Transverse colon (tissue), 4 donors: ENCODE data around the gene KNSTRN. TPM values are rescaled to one million over a fixed set of nuclear protein-coding genes. Genes with fewer than 3 reads are reported as not detected.

ENCODE experiments used
- DNase-seq: peaks from one replicate; pipeline ENCODE4 v3.0.0-alpha.2; 2019
- H3K27ac ChIP-seq, 4 donors: fragments of 200-600 bp; sonication (generic); 2 replicates each; pipeline ENCODE4 v1.5.1; 2016 to 2018; ENCODE audit warnings: inconsistent platforms in 4 of 4
- H3K27me3 ChIP-seq: fragments of 200-600 bp; sonication (generic); 2 replicates; pipeline ENCODE4 v1.5.1; 2017; ENCODE audit warnings: inconsistent platforms
- H3K36me3 ChIP-seq, 4 donors: fragments of 200-600 bp; sonication (generic); 2 replicates each; pipeline ENCODE4 v1.5.1; 2017 to 2019; ENCODE audit warnings: inconsistent platforms in 4 of 4
- H3K4me1 ChIP-seq, 4 donors: fragments of 200-600 bp; sonication (generic); 2 replicates each; pipeline ENCODE4 v1.5.1; 2017 to 2020; ENCODE audit warnings: inconsistent platforms in 4 of 4
- H3K4me3 ChIP-seq, 4 donors: fragments of 200-600 bp; sonication (generic); 1 replicate in 1 of 4; 2 replicates in 3 of 4; pipeline versions ENCODE4 v1.5.1 to v1.6.1; 2017 to 2019; ENCODE audit warnings: inconsistent platforms in 4 of 4
- H3K9me3 ChIP-seq, 2 donors: fragments of 200-600 bp; sonication (generic); 2 replicates each; pipeline ENCODE4 v1.5.1; 2017 to 2019; ENCODE audit warnings: inconsistent platforms in 2 of 2
- CTCF ChIP-seq, 5 experiments: fragments of 200-600 bp in 3 of 5; fragments of 450-650 bp in 2 of 5; sonication (generic) in 3 of 5; IDR thresholded peaks; 1 replicate in 2 of 5; 2 replicates in 3 of 5; pipeline ENCODE4 v1.5.1; 2016 to 2017; ENCODE audit warnings: antibody characterized with exemption in 5 of 5, inconsistent platforms in 3 of 5, mild to moderate bottlenecking in 2 of 5, moderate library complexity in 1 of 5
- EP300 ChIP-seq: sonication (generic); formaldehyde crosslinking; IDR thresholded peaks from one replicate; pipeline ENCODE4 v1.6.1; 2017; ENCODE audit warnings: antibody characterized with exemption, low read depth
- POLR2A ChIP-seq: fragments of 450-650 bp; IDR thresholded peaks from one replicate; pipeline ENCODE4 v1.6.1; 2016; ENCODE audit warnings: antibody characterized with exemption, mild to moderate bottlenecking, moderate library complexity
- POLR2AphosphoS5 ChIP-seq, 3 donors: sonication (generic); formaldehyde crosslinking; IDR thresholded peaks; one replicate each; pipeline ENCODE4 v1.6.1; 2016; ENCODE audit warnings: antibody characterized with exemption in 3 of 3
- WGBS, 2 donors: methylation state at CpG; one replicate each; pipeline ENCODE4 v1.1.5; 2018; ENCODE audit warnings: low coverage in 1 of 2; 5-methylcytosine and 5-hydroxymethylcytosine counted together
- in situ Hi-C, 4 donors: fragments of 200-750 bp; cut with MboI; loops; one replicate each; pipeline versions ENCODE4 v1.15.0 to v1.15.1; 2017; ENCODE audit warnings: low sequenced_read_pairs in 3 of 4, low pct_ligation_motif_present in 1 of 4, low pct_unique_long_range_greater_than_20kb in 1 of 4
- intact Hi-C: fragments of 100-400 bp; cut with DNase I; formaldehyde crosslinking; loops from one replicate; pipeline ENCODE4 v1.15.1; 2023; ENCODE audit warnings: low total_unique reads
- total RNA-seq, 4 donors: library from RNA; depleted of rRNA; stranded (reverse); fragments of >200 nt; gene quantifications; one replicate each; pipeline ENCODE4 v1.1.0, GENCODE V29; 2016

The KNSTRN gene
- total RNA-seq, 4 donors from 2014 or later: 7.5 to 80.4 (median 8.3) TPM

DNA sequence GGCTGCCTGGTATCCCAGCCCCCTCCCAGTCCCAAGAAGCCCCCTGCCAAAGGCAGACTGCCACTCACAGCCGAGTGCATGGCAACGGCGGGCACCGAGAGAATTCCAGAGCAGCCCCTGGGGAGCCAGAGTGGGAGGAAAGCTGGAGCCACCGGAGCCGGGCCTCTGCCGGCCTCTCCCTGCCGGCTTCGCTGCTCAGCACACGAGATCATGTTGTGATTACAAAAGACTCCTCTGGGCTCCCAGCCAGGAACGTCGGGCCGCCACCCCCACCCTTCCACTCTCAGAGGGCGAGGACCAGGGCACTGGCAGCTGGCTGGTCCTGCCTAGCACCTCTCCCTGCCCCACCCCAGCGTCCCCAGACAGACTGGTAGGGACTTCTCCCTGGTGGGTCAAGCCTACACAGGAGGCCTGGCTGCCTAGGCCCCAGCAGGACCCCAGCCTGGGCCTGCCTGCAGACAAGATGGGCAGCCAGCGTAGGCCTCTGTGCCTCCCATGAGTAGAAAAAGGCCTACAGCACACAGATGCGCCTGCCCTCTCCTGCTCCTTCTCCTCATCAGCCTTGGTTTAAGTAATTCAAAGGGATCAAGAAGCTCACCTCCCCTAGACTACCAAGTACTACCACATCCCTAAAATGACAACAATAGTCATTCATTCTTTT lies 41.7 kb upstream of the KNSTRN start, which contains the start of gene CCDC9B:
CCDC9B (minus strand) TSS at position 200 of the 661 bp plus-strand sequence; CDS start at position 80, 120 bp downstream.
- H3K9me3 ChIP-seq: no peaks in the 10 kb centered on the region
- intact Hi-C loops (loop anchor here (1.0 kb wide), 1 partner anchor 18 kb away; the partner anchor contains the start of gene INAFM2), in situ Hi-C loops (no loop called here)
- peak within 1 kb of the TSS; percentile 25 to 53 (median 38) for H3K4me3 ChIP-seq
- 58% methylated on average over 3 of the region's 17 CpGs; no CpG with 5 or more reads in 1 of the 2 donors for WGBS, 2 donors
- peaks cover 42 to 100% (median 86%) of the 10 kb centered on the region in 4 donors for H3K4me1 ChIP-seq
- TF ChIP-seq POLR2AphosphoS5 (IDR thresholded peaks at IDR 0.05): peak; percentile 85 to 87 (median 86)
- TF ChIP-seq EP300: peak; percentile 35
- no peak for TF ChIP-seq CTCF (IDR thresholded peaks at IDR 0.05)
- TF ChIP-seq POLR2A: peak; percentile 88
- no peaks in the 10 kb centered on the region for H3K36me3 ChIP-seq
- peak within 1 kb of the TSS; percentile 95 to 98 (median 96) for H3K27ac ChIP-seq
- DNase-seq: peak; percentile 96
- H3K27me3 ChIP-seq: no peaks in the 10 kb centered on the region

DNA sequence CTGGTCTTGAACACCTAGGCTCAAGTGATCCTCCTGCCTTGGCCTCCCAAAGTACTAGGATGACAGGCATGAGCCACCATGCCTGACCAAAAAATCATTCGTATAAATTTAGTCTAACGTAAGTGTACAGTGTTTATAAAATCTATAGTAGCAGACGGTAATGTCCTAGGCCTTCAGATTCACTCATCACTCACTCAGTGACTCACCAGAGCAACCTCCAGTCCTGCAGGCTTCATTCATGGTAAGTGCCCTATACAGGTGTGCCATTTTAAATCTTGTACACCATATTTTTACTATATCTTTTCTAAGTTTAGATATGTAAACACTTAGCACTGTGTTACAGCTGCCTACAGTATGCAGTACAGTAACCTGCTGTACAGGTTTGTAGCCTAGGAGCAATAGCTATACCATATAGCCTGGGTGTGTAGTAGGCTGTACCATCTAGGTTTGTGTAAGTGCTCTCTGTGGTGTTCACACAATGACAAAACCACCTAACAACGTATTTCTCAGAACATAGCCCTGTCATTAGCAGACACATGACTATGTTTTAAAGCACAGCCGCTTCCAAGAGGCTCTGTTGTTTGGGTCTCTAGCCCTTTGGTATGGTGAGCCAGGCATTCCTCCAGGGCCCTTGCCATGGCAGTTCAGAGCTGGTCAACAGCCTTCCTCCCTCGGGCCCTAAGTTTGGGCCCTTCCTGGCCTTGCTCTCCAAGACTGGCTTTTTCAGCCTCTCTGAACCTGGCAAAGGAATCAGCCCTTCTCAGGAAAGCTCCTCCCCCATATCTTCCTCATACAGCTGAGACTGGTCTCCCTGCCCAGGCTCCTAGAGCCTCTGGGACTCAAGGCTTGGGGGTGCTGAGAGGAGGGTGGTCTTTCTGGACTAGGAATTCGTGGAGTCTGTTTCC lies 39.9 kb upstream of the KNSTRN start:
- Histone ChIP-seq H3K36me3 (no peaks in the 10 kb centered on the region), H3K27ac (peak overlapping the region; percentile 95 to 98 (median 96)), H3K4me3 (no peak overlapping the region), H3K27me3 (no peaks in the 10 kb centered on the region), H3K9me3 (no peaks in the 10 kb centered on the region), H3K4me1 (peaks cover 52 to 97% (median 92%) of the 10 kb centered on the region in 4 donors)
- no peak for DNase-seq
- WGBS, 2 donors: 20 to 38% methylated on average over 1 to 7 of the region's 7 CpGs
- no peak for TF ChIP-seq EP300
- peak in 2 of 3 donors; percentile 62 to 69 for TF ChIP-seq POLR2AphosphoS5 (IDR thresholded peaks at IDR 0.05)
- peak; percentile 51 for TF ChIP-seq POLR2A
- intact Hi-C loops (no loop called here), in situ Hi-C loops (no loop called here)

GRCh38 chr15:40343512-40343911 lies 39.0 kb upstream of the KNSTRN start:
- H3K27ac ChIP-seq: peak overlapping the region; percentile 95 to 98 (median 96)
- TF ChIP-seq EP300 (no peak), POLR2AphosphoS5 (IDR thresholded peaks at IDR 0.05) (peak in 1 of 3 donors; percentile 22)
- intact Hi-C loops: no loop called here
- no peak overlapping the region for H3K4me3 ChIP-seq
- no peaks in the 10 kb centered on the region for H3K36me3 ChIP-seq
- H3K9me3 ChIP-seq: no peaks in the 10 kb centered on the region
- H3K4me1 ChIP-seq: peaks cover 51 to 95% (median 89%) of the 10 kb centered on the region in 4 donors
- no peak for DNase-seq
- H3K27me3 ChIP-seq: no peaks in the 10 kb centered on the region
- 74 to 82% methylated on average over 10 of the region's 10 CpGs for whole genome bisulfite sequencing, 2 donors
- in situ Hi-C loops: no loop called here

DNA sequence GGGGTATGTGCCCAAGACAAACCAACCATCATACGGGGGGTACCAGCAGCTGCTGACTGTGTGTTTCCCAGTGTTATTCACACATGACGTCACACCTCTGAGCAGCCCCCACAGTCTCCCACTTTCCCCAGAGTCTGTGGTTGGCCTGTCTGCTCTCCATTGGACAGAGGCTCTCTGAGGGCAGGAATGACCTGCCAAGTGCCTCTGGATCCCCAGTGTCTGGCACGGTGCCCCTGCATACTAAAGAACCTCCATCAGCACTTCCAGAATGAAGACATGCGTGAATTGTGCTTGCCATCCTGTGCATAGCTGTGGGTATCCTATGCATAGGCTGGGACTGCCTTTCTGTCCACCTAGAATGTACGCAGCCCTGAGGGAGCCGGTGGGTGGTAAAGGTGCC lies 38.3 kb upstream of the KNSTRN start:
- no peak for TF ChIP-seq CTCF (IDR thresholded peaks at IDR 0.05)
- no peak for TF ChIP-seq POLR2A
- TF ChIP-seq EP300: no peak
- TF ChIP-seq POLR2AphosphoS5 (IDR thresholded peaks at IDR 0.05): no peak
- Histone ChIP-seq H3K4me1 (peaks cover 53 to 94% (median 89%) of the 10 kb centered on the region in 4 donors), H3K4me3 (no peak overlapping the region), H3K9me3 (no peaks in the 10 kb centered on the region), H3K36me3 (no peaks in the 10 kb centered on the region), H3K27ac (peak overlapping the region; percentile 95 to 98 (median 96)), H3K27me3 (no peaks in the 10 kb centered on the region)
- intact Hi-C loops (loop anchor here (1.0 kb wide), 1 partner anchor 78 kb away; no protein-coding TSS in a partner anchor), in situ Hi-C loops (no loop called here)
- no peak for DNase-seq
- 38 to 50% methylated on average over 3 to 6 of the region's 6 CpGs for WGBS, 2 donors
